Stimulated activated CD4-positive, alpha-beta T cell treated with anti-CD3 and anti-CD28 coated beads, Interleukin-4, amount 100 ng/mL, for 48 hours (primary cell): ENCODE data around the gene DDX10.
"Not testable (repeated sequence)": the region's sequence is repeated elsewhere in the genome, so short reads cannot be mapped to it uniquely, and the experiment has no call there.

Source experiments
- DNase-seq, 2 donors: peaks; one replicate each; pipeline ENCODE4 v3.0.0-alpha.2; 2020; ENCODE audit warnings: low read depth in 2 of 2

DDX10 gene

DNA sequence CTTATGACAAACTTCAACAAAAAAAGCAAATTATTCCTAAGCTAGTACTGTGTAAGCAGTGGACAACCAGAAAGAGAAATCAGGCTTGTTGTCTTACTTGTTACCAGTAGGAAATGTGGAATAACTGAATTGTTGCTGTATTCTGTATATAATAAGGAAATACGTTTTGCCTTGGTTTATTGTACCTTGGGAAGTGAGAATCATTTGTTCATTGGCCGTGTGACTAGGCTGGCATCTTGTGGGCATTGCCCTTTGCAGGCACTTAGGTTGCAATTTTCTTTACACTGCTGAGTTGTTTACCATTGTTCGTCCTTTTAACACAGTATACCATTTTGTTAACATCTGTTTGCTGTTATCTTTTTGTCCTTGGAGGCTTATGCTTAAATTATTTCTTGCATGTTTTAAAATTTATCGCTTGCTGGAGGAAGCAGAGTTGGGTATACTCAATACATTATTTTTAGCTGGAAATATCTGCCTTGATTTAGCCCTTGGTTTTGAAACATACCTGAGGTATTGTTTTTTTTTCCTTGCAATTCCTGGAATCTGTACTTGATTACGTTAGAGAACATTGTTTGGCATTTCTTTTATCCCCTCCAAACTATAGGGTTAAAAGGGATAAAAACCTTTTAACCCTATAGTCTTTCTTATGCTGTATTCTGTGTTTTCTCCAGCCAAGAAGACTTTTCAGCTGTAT lies 109.3 kb downstream of the DDX10 start:
- DNase-seq, result no peak

GRCh38 chr11:108775324-108775723 lies 110.5 kb downstream of the DDX10 start:
- no peak for DNase-seq

GRCh38 chr11:108779147-108779546 lies 114.3 kb downstream of the DDX10 start:
- not testable (repeated sequence) for DNase-seq

DNA sequence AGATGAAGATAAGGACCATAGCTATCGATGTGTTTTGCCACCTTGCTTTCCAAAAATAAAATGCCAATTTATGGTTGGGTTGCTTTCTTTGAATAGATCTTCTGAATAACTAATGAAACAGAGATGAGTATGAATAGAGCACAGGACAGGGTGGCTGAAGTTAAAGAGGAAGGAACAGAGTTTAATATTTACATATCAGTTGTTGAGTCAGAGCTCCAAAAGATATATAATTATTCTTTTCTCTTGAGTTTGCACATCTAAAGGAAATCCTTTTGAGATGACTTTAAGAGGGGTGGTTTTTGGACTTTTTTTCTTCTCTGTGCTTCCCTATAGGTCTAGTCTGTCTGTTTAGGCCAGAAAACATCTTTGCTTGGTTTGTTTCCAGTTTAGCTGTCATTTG lies 115.2 kb downstream of the DDX10 start:
- DNase-seq, result no peak

DNA sequence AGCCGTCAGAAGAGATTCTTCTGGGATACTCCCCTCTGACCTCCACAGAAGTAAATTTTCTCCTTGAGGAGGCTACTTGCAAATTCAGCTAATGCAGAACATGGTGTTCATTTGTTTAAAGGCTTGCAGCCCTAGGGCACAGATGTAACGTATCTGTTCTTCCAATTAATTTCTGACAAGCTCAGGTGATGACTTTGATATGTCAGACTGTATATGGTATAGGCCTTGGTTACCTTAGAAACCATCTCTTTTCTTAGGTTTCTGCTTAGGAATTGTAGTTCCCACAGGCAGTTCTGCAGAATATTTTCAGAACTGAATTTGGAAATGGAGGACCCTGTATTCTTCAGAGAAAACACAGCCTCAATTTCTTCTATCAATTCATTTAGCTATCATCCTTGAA lies 117.1 kb downstream of the DDX10 start:
- DNase-seq, result no peak

DNA sequence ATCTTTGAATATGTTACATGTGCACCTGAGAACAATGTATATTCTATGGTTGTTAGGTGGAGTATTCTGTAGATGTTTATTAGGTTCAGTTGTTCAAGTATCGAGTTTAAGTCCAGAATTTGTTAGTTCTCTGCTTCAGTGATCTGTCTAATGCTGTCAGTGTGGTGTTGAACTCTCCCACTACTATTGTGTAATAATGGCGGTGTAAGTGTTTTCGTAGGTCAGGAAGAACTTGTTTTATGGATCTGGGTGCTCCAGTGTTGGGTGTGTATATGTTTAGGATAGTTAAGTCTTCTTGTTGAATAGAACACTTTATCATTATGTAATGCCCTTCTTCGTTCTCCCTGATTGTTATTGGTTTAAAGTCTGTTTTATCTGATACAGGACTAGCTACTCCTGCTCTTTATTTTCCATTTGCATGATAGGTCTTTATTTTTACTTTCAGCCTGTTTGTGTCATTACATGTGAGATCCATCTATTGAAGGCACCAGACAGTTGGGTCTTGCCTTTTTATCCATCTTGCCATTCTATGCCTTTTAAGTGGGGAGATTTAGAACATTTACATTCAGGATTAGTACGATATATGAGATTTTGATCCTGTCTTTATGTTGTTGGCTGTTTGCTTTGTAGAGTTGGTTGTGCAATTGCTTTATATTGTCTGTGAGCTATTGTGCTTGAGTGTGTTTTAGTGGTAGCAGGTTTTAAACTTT lies 121.6 kb downstream of the DDX10 start:
- DNase-seq, result no peak

GRCh38 chr11:108787105-108787504 lies 122.2 kb downstream of the DDX10 start:
- DNase-seq, result no peak

- no peak for DNase-seq
These were observed 123.8 kb downstream of the DDX10 start for GRCh38 chr11:108788565-108789199.

- no peak for DNase-seq
These were observed 125.8 kb downstream of the DDX10 start for GRCh38 chr11:108790501-108791299.

DNA sequence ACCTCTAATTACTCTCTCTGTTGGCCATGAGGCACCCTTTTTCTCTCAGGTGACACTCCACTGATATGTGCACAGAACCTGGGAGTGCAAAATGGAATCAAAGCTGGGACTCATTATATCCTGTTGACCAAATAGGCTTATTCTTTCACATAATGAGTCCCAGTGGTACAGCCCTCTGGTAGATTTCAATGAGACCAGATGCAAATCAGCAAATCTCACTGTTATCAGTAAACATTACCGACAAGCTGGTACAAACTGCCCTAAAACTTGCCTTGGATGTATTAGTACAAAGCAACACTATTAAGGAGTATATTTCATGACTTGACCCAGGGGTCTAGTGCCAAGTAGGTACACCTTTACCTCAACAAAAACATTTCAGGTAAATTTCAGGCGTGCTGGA lies 128.3 kb downstream of the DDX10 start:
- DNase-seq, result no peak

DNA sequence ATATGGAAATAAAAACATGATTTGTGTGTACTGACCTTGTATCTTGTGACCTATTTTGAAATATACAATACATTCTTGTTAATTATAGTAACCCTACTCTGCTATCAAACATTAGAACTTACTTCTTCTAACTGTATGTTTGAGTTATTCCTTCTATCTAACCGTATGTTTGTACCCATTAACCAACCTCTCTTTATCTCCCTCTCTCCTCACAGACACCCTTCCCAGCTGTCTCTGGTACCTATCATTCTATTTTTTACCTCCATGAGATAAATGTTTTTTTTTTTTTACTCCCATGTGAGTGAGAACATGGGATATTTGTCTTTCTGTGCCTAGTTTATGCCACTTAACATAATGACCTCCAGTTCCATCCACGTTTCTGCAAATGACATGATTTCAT lies 128.7 kb downstream of the DDX10 start:
- no peak for DNase-seq

DNA sequence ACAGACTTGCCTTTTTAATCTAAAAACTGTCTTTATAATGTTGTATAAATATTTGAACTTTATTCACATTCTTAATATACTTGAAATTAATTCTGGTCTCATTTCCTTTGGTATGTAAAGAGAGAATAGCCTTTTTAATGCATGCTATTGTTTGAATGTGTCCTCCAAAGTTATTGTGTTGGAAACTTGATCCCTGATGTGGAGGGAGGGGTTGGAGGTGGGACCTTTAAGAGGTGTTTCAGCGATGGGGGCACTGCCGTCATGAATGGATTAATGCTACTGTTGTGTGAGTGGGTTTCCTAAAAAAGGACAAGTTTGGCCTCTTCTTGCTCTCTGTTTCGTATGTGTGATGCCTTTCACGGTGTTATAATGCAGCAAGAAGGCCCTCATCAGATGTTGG lies 131.7 kb downstream of the DDX10 start:
- DNase-seq, result no peak

- DNase-seq, result no peak
These were observed 132.8 kb downstream of the DDX10 start for GRCh38 chr11:108797578-108798100.

GRCh38 chr11:108802492-108802891 lies 137.6 kb downstream of the DDX10 start:
- no peak for DNase-seq

DNA sequence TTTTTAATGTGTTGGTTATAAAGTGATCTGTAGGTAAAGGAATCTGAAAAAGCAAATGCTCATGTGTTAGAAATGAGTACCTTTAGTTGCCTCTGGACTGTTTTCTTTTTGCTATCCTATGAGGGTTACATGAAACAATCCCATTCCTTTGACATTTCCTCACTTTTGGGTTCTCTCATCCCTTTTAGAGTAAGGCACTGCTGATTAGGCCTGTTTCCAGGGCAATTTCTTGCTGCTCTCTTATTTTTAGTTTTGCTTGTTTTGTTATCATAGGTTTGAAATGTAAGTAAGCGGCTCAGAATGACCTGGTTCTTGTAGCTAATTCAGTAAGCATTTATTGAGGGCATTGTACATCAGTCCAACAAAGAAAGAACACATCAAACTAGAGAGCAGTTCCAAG lies 138.9 kb downstream of the DDX10 start:
- DNase-seq, result no peak

- DNase-seq, result no peak
These were observed 139.6 kb downstream of the DDX10 start for GRCh38 chr11:108804511-108804910.

GRCh38 chr11:108805030-108805429 lies 140.2 kb downstream of the DDX10 start:
- no peak for DNase-seq

GRCh38 chr11:108807262-108807661 lies 142.4 kb downstream of the DDX10 start:
- DNase-seq, result no peak

DNA sequence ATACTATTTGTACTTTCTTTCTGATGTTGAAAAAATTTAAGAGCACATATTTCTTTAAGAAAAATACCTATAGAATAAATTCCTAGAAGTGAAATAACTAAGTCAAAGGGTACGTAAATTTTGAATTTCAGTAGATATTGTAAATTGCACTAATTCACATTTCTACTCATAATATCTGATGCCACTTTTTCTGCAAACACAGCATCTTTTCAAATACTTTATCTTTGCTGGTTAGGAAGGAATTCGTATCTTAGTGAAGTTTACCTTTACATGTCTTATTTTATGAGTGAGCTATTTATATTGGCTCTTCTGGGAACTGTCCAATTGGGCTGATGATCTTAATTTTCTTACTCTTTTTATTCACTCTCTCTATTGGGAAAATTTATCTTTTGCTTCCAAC lies 148.2 kb downstream of the DDX10 start:
- DNase-seq, result no peak

DNA sequence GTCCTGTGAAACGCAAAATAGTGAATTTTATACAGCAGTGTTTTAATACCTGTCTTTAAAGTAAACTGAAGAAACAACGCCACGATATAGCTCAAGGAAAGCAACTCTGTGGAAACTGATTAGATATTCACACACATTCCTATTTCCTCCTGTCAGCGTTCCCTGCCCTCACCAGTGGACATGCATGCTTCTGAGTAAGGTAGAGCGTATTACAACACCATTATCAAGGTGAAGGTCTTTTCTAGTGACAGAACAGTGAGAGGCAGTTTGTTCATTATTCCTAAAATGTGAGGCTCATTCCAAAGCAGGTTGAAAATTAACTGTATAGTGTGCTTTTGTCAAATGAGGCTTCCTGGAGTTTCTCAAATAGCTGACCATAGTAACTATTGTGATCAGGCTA lies 153.1 kb downstream of the DDX10 start:
- DNase-seq, result no peak

DNA sequence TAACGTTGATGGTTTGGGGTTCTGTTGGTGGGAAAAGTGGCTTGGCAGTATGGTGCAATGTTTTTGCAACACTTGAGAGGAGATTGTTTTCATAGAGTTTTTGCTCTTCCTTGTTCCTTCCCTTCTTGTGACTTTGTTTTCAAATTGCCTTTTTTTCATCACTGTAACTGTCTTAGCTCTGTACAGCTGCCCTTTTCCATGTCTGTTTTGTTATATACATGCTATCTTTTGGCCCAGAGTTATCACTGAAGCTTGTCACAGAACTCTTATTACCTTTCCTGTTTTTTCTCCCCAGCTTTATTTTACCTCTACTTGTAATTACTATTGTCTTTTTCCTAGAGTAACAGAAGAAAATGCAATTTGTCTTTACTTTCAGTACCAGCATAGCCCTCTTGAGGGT lies 154.1 kb downstream of the DDX10 start:
- no peak for DNase-seq

- no peak for DNase-seq
These were observed 155.1 kb downstream of the DDX10 start for GRCh38 chr11:108819957-108820356.
